GM21529 (cell line): ENCODE data around the gene CDK14.
"Not testable (repeated sequence)": the region's sequence is repeated elsewhere in the genome, so short reads cannot be mapped to it uniquely, and the experiment has no call there.

Source experiments
- ATAC-seq: cut with Tn5 transposase; IDR thresholded peaks from one replicate; pipeline ENCODE4 v1.9.1; 2021; ENCODE audit not compliant: unreplicated experiment

CDK14 gene

GRCh38 chr7:91135703-91136430 lies 539.7 kb downstream of the CDK14 start:
- no peak for ATAC-seq

GRCh38 chr7:91137153-91137787 lies 541.1 kb downstream of the CDK14 start:
- ATAC-seq, result no peak

- no peak for ATAC-seq
Observed at GRCh38 chr7:91137788-91138368, 541.8 kb downstream of the CDK14 start.

- ATAC-seq, result no peak
Observed at GRCh38 chr7:91140286-91140685, 544.2 kb downstream of the CDK14 start.

GRCh38 chr7:91140982-91141381 lies 544.9 kb downstream of the CDK14 start:
- ATAC-seq, result no peak

- no peak for ATAC-seq
Observed at GRCh38 chr7:91142743-91143142, 546.6 kb downstream of the CDK14 start.

GRCh38 chr7:91149341-91150246 lies 553.5 kb downstream of the CDK14 start:
- ATAC-seq, result no peak

GRCh38 chr7:91151916-91152315 lies 555.8 kb downstream of the CDK14 start:
- no peak for ATAC-seq

- no peak for ATAC-seq
Observed at GRCh38 chr7:91156316-91157185, 560.4 kb downstream of the CDK14 start.

- no peak for ATAC-seq
Observed at GRCh38 chr7:91157579-91158320, 561.6 kb downstream of the CDK14 start.

GRCh38 chr7:91162436-91162835 lies 566.3 kb downstream of the CDK14 start:
- no peak for ATAC-seq

GRCh38 chr7:91164506-91164905 lies 568.4 kb downstream of the CDK14 start:
- ATAC-seq, result no peak

- ATAC-seq, result peak; percentile 94
Observed at GRCh38 chr7:91165006-91165845, 569.1 kb downstream of the CDK14 start.

GRCh38 chr7:91165846-91166230 lies 569.7 kb downstream of the CDK14 start:
- peak; percentile 45 for ATAC-seq

- ATAC-seq, result no peak
Observed at GRCh38 chr7:91168871-91169829, 573.0 kb downstream of the CDK14 start.

- ATAC-seq, result no peak
Observed at GRCh38 chr7:91169830-91170191, 573.7 kb downstream of the CDK14 start.

- not testable (repeated sequence) for ATAC-seq
Observed at GRCh38 chr7:91173265-91173664, 577.1 kb downstream of the CDK14 start.

GRCh38 chr7:91180746-91181145 lies 584.6 kb downstream of the CDK14 start:
- no peak for ATAC-seq
